HG02870 (cell line): Measurements from ENCODE around the gene TPSG1.
"Not testable (repeated sequence)": the region's sequence is repeated elsewhere in the genome, so short reads cannot be mapped to it uniquely, and the experiment has no call there.

Experiments
- ATAC-seq: cut with Tn5 transposase; IDR thresholded peaks from one replicate; pipeline ENCODE4 v1.9.1; 2021; ENCODE audit warnings: mild to moderate bottlenecking, moderate library complexity; ENCODE audit not compliant: unreplicated experiment

The TPSG1 gene

DNA sequence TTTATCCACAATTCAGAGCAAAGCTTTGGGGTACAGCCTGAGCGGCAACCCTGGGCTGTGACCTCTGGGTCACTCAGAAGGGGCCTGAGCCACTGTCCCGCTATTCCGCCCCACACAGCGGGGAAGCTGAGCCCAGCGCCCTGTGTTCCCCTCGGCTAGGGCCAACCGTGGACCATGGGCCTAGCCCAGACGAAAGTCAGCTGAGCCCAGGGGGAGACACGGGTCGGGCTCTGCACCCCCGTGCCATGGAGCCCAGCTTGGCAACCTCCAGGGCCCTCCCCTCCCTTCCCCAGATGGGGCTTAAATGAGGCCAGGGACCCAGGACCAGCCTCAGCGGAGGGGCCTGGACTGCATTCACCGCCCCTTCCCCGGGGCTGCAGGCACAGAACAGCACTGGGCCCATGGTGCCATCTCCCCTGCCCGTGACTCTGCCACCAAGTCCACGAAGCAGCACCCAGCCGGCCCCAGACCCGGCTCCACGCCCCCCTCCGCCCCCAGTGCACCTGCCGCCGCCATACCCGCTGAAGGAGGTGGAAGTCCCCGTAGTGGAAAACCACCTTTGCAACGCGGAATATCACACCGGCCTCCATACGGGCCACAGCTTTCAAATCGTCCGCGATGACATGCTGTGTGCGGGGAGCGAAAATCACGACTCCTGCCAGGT lies 32.6 kb upstream of the TPSG1 start:
- no peak for ATAC-seq

DNA sequence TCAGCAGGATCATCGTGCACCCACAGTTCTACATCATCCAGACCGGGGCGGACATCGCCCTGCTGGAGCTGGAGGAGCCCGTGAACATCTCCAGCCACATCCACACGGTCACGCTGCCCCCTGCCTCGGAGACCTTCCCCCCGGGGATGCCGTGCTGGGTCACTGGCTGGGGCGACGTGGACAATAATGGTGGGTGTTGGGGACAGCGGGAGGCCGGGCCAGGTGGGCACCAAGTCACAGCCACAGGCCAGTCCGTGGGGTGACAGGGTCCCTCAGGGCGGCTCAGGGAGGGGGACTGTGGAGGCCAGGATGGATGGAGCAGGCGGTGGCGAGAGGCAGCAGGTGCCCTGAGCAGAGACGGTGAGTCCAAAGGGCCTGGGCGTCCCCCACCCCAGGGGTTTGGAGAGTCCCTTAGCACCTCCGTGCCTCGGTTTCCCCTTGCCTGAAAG lies 31.8 kb upstream of the TPSG1 start:
- no peak for ATAC-seq

DNA sequence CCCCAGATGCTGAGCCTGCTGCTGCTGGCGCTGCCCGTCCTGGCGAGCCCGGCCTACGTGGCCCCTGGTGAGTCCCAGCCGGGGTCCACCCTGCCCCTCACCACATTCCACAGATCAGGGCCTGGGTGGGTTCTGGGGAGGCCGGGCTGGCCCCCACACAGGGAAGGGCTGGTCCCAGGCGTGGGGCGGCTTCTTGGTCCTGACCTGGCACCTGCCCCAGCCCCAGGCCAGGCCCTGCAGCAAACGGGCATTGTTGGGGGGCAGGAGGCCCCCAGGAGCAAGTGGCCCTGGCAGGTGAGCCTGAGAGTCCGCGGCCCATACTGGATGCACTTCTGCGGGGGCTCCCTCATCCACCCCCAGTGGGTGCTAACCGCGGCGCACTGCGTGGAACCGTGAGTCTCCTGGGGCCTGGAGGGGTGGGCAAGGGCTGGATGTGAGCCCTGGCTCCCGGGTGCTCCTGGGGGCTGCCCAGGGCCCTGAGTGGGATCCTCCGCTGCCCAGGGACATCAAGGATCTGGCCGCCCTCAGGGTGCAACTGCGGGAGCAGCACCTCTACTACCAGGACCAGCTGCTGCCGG lies 31.3 kb upstream of the TPSG1 start:
- not testable (repeated sequence) for ATAC-seq

DNA sequence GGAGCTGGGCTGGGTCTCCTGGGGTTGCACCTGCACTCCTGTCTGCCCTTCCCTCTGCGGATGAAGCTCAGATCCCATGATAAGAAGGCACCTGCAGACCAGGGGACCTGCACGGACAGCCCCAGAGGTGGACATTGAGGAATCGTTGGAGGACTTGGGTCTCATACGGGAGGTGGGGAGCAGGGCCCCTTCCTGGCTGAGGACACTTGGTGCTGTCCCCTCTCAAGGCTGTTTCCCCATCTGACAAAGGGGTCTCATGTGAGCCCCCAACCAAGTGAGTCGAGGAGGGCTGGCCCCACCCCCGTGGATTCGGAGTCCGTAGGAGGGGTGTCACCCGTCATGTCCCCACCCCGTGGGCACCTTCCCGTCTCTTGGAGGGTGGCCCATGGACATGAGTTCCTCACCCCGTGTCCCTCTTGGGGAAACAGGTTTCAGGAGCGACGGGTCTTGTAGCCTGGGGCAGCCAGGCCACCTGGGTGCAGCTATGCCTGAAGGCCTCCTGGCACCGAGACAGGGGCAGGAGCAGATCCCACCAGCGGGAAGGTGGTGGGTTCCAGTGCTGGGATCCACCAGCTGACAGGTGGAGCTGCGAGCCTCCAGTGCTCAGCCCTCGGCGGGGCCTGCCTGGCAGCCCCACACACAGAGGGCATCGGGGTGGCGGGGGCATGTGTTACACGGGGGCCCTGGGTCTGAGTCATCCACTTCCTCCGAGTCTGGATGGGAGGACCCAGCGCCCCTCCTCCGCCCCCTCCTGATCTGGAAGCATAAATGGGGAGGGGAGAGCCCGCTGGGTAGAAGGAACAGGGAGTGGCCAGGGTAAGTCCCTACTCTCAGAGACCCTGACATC lies 30.4 kb upstream of the TPSG1 start, which contains the start of gene TPSD1:
Gene TPSD1 (plus strand): TSS at position 794 of the 847 bp plus-strand sequence. CDS start 212 bp downstream, outside the sequence.
- ATAC-seq, result not testable (repeated sequence)

DNA sequence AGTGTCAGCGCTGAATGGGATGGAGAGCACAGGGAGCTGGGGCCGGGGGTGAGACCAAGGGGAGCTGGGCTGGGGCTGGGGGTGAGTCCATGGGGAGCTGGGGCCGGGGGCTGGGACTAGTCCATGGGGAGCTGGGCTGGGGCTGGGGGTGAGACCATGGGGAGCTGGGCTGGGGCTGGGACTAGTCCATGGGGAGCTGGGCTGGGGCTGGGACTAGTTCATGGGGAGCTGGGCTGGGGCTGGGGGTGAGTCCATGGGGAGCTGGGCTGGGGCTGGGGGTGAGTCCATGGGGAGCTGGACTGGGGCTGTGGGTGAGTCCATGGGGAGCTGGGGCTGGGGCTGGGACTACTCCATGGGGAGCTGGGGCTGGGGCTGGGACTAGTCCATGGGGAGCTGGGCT lies 29.8 kb upstream of the TPSG1 start:
- ATAC-seq, result not testable (repeated sequence)

DNA sequence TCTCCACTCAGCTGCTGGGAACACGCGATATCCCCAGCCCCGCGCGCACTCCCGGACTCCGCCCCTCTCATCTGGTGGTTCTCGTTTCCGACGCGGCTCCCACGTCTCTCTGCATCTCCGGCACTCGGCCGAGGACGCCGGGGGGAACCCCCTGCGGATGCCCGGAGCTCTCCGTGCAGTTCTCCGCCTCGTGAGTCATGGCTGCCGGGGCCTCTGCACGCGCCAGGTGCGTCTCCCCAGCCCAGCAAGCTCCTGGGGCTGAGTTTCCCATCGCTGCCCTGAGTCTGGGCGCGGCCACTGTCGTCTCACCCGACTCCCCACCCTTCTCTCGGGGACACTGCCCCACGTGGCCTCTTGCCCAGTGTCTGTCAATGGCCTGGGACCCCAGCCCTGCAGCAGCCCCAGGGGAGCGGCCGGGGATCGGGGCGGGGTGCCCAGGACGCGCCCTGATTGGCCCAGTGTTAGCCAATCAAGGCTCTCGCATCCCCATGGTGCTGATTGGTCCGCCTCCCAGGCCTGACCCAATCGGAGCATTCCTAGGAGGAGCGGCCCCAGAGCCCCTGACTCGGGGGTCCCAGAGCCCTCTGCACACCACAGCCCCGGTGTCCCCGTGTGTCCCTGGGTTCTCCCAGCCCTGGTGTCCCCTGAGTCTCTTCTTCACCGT lies 28.8 kb upstream of the TPSG1 start:
- not testable (repeated sequence) for ATAC-seq

DNA sequence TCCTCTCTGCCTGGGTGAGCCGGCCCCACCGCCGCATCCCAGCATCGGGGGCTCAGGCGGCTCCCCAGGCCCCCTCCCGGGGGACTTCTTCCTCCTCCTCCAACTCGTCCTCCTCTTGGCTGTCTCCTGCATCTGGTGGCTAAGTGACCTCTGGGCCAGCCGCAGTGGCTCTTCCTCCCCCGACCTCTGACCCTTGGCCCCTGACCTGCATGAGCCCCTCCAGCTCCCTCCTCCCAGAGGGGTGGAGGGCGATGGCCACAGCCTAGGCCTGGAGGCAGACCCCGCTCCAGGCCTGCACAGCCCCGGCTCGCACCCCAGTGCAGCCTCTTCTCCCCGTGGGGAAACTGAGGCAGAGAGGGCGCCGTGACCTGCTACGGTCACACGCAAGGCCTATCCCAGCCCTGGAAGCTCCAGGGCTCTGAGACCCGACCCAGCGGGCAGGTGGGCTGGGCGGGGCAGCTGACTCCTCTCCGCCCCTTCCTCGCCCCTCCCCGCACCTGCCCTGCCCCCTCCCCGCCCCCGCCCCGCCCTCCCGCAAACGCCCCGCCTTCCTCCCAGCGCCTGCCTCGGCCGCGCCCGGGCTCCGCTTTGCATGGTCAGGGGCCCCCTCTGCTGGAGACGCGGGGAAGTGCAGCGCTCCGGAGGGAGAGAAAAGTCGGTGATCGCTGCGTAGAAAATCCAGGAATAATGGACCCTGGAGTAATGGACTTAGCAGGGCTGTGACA lies 24.1 kb upstream of the TPSG1 start:
- not testable (repeated sequence) for ATAC-seq

DNA sequence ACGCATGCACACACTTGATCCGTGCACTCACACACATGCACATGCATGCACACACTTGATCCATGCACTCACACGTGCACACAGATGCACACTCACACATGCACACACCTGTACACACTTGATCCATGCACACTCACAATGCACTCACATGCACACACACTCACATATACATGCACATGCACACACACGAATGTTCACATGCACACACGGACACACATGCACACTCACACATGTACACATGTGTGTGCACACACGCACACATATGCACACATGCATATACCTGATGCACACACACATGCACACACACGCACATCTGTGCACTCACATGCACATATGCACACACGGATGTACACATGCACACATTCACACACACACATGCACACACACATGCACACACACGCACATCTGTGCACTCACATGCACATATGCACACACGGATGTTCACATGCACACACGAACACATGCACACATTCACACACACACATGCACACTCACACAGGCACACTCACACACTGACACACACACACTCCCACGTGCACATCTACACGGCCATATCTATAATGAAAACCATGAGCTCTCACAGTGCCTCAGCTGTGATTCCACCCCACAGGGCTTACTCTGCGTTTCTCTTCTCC lies 23.0 kb upstream of the TPSG1 start:
- ATAC-seq, result not testable (repeated sequence)

DNA sequence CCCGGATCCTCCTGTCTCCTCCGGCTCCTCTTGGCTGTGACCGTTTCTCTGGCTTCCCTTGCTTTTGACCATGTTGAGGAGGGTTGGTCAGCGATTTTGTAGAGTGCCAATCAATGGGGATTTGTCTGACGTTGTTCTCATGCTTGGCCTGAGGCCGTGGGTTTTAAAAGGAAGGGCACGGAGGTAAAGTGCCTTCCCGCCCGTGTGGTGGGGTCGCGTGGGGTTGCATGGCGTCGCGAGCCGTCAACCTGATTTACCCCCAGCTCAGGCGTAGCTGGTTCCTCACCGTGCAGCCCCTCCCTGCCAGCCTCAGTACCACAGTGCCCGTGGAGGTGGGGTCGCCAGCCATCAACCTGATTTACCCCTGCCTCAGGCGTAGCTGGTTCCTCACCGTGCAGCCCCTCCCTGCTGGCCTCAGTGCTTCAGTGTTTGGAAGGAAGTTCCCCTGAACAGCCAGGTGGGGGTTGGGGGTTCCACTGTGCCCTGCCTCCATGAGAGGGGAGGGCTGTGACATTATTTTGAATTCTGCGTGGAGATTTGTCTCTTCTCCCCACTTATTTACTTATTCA lies 20.5 kb upstream of the TPSG1 start:
- no peak for ATAC-seq

DNA sequence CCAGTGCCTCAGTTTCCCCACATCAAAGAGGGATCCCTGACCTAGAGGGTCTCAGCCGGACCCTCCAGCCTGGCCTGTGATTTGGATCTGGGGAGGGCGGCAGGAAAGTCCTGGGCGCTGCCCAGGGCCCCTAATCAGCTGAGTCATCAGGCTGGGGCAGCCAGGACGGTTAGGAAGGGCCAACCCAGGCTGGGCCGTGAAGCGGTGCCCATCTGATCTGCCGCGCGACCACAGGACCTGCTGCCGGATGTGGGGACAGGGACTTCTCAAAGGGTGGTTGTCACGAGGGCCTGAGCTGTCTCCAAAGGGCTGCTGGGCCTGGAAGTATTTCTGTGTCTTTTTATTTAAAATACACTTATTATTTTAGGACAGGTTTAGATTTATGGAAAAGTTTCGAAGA lies 19.8 kb upstream of the TPSG1 start:
- no peak for ATAC-seq

DNA sequence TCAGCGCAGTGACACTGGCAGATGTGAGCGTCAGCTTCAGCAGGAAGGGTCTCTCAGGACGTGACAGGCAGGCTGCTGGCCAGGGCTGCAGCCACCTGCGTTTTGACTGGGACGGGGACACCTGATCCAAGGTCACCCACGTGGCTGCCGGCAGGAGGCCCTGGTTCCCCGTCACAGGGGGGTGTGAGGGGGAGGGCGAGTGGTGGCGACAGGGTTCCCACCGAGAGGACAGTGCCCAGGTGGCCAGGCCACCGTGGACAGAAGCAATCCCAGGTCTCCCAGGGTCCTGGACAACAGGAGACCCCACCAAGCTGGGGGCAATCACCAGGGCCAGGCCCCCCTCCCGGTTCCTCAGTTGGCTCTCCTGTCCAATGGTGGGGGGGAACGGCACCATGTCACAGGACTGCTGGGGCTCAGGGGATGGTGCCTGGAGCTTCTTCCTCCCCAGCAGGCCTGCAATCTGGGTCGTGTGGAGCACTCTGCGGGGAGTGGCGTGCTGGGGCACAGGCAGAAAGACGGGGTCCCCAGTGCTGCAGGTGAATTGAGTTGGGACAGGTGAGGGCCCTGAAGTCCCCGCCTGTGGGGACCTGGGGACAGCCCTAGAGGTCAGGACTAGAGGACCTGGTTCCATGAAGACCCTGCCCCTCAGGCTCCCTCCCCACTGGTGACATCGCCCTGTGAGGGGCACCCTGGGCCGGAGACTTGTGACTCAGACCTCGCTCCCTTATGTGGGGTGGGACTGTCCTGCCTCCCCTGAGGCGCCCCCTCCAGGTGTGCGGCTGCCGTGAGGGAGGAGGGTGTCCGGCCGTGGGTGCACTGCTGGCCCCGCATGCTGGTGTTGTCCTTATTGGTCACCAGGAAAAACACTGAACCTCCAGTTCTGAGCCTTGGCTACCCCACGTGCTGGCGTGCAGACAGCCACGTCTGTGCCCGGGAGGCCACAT lies 19.1 kb upstream of the TPSG1 start:
- ATAC-seq, result not testable (repeated sequence)

DNA sequence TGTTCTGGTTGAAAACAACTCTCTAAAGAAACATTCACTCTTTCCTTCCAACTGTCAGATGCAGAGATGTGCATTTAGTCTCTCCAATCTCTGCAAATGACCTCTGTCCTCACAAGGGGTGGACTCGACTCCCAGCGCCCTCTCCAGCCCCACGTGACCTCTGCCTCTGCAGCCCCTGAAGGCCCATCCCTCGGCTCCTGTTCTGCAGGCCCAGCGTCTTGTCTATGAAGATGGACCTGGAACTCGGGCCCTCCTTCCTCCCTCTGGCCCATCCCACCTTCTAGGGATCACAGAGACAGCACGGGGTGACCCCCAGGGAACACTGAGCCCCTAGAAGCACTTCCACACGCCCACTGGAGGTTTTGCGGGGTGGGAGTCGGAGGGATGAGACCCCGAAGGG lies 18.3 kb upstream of the TPSG1 start:
- not testable (repeated sequence) for ATAC-seq

DNA sequence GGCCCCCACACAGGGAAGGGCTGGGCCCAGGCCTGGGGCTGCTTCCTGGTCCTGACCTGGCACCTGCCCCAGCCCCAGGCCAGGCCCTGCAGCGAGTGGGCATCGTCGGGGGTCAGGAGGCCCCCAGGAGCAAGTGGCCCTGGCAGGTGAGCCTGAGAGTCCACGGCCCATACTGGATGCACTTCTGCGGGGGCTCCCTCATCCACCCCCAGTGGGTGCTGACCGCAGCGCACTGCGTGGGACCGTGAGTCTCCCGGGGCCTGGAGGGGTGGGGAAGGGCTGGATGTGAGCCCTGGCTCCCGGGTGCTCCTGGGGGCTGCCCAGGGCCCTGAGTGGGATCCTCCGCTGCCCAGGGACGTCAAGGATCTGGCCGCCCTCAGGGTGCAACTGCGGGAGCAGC lies 16.0 kb upstream of the TPSG1 start:
- ATAC-seq, result not testable (repeated sequence)

DNA sequence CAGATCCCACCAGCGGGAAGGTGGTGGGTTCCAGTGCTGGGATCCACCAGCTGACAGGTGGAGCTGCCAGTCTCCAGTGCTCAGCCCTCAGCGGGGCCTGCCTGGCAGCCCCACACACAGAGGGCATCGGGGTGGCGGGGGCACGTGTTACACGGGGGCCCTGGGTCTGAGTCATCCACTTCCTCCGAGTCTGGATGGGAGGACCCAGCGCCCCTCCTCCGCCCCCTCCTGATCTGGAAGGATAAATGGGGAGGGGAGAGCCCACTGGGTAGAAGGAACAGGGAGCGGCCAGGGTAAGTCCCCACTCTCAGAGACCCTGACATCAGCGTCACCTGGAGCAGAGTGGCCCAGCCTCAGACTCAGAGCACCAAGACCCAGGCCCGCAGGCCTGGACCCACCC lies 15.4 kb upstream of the TPSG1 start, which contains the start of gene TPSAB1:
Gene TPSAB1 (plus strand): TSS at position 270 of the 400 bp plus-strand sequence. CDS start 234 bp downstream, outside the sequence.
- ATAC-seq, result not testable (repeated sequence)

DNA sequence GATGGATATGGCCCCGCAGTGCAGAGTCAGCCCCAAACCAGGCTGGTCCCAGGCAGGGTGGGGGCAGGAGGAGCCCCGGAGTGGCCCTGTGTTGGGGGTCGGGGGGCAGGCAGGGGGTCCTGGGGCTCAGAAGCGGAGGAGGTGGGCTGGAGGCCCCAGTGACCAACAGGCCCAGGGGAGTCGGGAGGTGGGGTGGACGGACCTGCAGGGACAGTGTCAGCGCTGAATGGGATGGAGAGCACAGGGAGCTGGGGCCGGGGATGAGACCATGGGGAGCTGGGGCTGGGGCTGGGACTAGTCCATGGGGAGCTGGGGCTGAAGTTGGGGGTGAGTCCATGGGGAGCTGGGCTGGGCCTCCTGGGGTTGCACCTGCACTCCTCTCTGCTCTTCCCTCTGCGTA lies 14.5 kb upstream of the TPSG1 start:
- not testable (repeated sequence) for ATAC-seq

DNA sequence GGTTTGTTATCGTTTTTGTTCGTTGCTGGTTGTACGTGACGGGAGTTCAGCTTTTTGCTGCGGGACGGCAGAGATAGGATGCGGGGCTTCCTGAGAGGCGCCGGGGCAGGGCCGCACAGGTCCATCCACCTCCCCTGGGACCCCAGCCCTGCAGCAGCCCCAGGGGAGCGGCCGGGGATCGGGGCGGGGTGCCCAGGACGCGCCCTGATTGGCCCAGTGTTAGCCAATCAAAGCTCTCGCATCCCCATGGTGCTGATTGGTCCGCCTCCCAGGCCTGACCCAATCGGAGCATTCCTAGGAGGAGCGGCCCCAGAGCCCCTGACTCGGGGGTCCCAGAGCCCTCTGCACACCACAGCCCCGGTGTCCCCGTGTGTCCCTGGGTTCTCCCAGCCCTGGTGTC lies 13.8 kb upstream of the TPSG1 start:
- not testable (repeated sequence) for ATAC-seq

DNA sequence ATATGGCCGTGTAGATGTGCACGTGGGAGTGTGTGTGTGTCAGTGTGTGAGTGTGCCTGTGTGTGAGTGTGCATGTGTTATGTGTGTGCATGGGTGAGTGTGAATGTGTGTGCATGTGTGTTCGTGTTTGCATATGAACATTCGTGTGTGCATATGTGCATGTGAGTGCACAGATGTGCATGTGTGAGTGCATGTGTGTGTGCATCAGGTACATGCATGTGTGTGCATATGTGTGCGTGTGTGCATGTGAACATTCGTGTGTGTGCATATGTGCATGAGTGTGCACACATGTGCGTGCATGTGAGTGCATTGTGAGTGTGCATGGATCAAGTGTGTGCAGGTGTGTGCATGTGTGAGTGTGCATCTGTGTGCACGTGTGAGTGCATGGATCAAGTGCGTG lies 12.9 kb upstream of the TPSG1 start:
- no peak for ATAC-seq

DNA sequence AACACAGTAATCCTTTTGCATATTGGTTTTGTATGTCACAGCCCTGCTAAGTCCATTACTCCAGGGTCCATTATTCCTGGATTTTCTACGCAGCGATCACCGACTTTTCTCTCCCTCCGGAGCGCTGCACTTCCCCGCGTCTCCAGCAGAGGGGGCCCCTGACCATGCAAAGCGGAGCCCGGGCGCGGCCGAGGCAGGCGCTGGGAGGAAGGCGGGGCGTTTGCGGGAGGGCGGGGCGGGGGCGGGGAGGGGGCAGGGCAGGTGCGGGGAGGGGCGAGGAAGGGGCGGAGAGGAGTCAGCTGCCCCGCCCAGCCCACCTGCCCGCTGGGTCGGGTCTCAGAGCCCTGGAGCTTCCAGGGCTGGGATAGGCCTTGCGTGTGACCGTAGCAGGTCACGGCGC lies 11.6 kb upstream of the TPSG1 start:
- ATAC-seq, result not testable (repeated sequence)
